Measurements from ENCODE around the gene CARS2. TPM values are rescaled to one million over a fixed set of nuclear protein-coding genes. Genes with fewer than 3 reads are reported as not detected.
A peak's percentile ranks its signal among the peaks of the same experiment; 100 is the strongest.

CARS2 gene, protein sequence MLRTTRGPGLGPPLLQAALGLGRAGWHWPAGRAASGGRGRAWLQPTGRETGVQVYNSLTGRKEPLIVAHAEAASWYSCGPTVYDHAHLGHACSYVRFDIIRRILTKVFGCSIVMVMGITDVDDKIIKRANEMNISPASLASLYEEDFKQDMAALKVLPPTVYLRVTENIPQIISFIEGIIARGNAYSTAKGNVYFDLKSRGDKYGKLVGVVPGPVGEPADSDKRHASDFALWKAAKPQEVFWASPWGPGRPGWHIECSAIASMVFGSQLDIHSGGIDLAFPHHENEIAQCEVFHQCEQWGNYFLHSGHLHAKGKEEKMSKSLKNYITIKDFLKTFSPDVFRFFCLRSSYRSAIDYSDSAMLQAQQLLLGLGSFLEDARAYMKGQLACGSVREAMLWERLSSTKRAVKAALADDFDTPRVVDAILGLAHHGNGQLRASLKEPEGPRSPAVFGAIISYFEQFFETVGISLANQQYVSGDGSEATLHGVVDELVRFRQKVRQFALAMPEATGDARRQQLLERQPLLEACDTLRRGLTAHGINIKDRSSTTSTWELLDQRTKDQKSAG
- 36.0 TPM for total RNA-seq (ENCODE audit: unreplicated experiment)
- long read RNA-seq, transcript CARS2-201 (15 exons, 1,879 nt): major isoform, 5 of 7 reads
- long read RNA-seq, partial matches to known transcripts: 0 of 7 reads
- long read RNA-seq, other reads (novel, unspliced or antisense): 1 of 7 reads

GRCh38 chr13:110705826-110706569 is at the start of gene CARS2:
CARS2 (minus strand) TSS chr13:110706116; CDS start chr13:110706093, 23 bp downstream.
- DNase-seq (ENCODE audit: low spot score): peak; percentile 84
- Mint-ChIP-seq H3K27me3 (ENCODE audit: unreplicated experiment) (peaks cover 10% of the 10 kb centered on the region), H3K36me3 (ENCODE audit: low read depth, unreplicated experiment) (peaks cover 11% of the 10 kb centered on the region), H3K27ac (ENCODE audit: unreplicated experiment) (peak within 1 kb of the TSS; percentile 70), H3K4me1 (ENCODE audit: unreplicated experiment) (peaks cover 10% of the 10 kb centered on the region), H3K4me3 (ENCODE audit: unreplicated experiment) (peak within 1 kb of the TSS; percentile 95), H3K9me3 (ENCODE audit: unreplicated experiment) (no peaks in the 10 kb centered on the region)
- TF ChIP-seq, protein P1, sequence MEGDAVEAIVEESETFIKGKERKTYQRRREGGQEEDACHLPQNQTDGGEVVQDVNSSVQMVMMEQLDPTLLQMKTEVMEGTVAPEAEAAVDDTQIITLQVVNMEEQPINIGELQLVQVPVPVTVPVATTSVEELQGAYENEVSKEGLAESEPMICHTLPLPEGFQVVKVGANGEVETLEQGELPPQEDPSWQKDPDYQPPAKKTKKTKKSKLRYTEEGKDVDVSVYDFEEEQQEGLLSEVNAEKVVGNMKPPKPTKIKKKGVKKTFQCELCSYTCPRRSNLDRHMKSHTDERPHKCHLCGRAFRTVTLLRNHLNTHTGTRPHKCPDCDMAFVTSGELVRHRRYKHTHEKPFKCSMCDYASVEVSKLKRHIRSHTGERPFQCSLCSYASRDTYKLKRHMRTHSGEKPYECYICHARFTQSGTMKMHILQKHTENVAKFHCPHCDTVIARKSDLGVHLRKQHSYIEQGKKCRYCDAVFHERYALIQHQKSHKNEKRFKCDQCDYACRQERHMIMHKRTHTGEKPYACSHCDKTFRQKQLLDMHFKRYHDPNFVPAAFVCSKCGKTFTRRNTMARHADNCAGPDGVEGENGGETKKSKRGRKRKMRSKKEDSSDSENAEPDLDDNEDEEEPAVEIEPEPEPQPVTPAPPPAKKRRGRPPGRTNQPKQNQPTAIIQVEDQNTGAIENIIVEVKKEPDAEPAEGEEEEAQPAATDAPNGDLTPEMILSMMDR (IDR thresholded peaks at IDR 0.05; ENCODE audit: unreplicated experiment): no peak

GRCh38 chr13:110748271-110748670 is 42.4 kb upstream of the CARS2 start:
- Mint-ChIP-seq H3K27ac (ENCODE audit: unreplicated experiment) (no peak overlapping the region), H3K4me3 (ENCODE audit: unreplicated experiment) (no peak overlapping the region), H3K9me3 (ENCODE audit: unreplicated experiment) (peaks cover 3% of the 10 kb centered on the region), H3K4me1 (ENCODE audit: unreplicated experiment) (no peaks in the 10 kb centered on the region), H3K27me3 (ENCODE audit: unreplicated experiment) (peaks cover 2% of the 10 kb centered on the region), H3K36me3 (ENCODE audit: low read depth, unreplicated experiment) (peaks cover 5% of the 10 kb centered on the region)
- no peak for DNase-seq (ENCODE audit: low spot score)
- TF ChIP-seq, protein P1 (IDR thresholded peaks at IDR 0.05; ENCODE audit: unreplicated experiment): no peak

DNA sequence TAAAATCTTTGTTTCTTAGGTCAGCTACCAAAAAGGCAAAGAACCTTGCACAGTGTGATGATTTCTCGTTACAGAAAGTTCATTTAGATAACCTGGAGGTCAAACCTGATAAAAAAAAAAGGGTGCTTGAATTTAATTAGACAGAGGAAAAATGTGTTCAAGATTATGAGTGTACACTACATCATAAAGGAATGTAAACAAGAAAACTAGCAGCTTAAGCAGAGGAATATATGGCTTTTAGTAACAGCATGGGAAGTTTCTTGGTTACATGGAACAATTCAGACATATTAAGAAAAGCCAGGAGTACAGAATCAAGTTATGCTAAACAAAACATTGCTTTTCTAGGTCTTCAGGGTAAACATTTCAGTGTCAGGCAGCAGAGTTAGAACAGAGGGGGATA is 40.5 kb upstream of the CARS2 start:
- Mint-ChIP-seq H3K27ac (ENCODE audit: unreplicated experiment) (no peak overlapping the region), H3K4me3 (ENCODE audit: unreplicated experiment) (no peak overlapping the region), H3K36me3 (ENCODE audit: low read depth, unreplicated experiment) (peaks cover 10% of the 10 kb centered on the region), H3K27me3 (ENCODE audit: unreplicated experiment) (peaks cover 2% of the 10 kb centered on the region), H3K9me3 (ENCODE audit: unreplicated experiment) (peaks cover 3% of the 10 kb centered on the region), H3K4me1 (ENCODE audit: unreplicated experiment) (no peaks in the 10 kb centered on the region)
- TF ChIP-seq, protein P1 (IDR thresholded peaks at IDR 0.05; ENCODE audit: unreplicated experiment): no peak
- no peak for DNase-seq (ENCODE audit: low spot score)

- Mint-ChIP-seq H3K4me1 (ENCODE audit: unreplicated experiment) (no peaks in the 10 kb centered on the region), H3K36me3 (ENCODE audit: low read depth, unreplicated experiment) (peaks cover 17% of the 10 kb centered on the region), H3K27me3 (ENCODE audit: unreplicated experiment) (peaks cover 2% of the 10 kb centered on the region), H3K9me3 (ENCODE audit: unreplicated experiment) (peaks cover 11% of the 10 kb centered on the region), H3K27ac (ENCODE audit: unreplicated experiment) (no peak overlapping the region), H3K4me3 (ENCODE audit: unreplicated experiment) (no peak overlapping the region)
- TF ChIP-seq, protein P1 (IDR thresholded peaks at IDR 0.05; ENCODE audit: unreplicated experiment): no peak
- no peak for DNase-seq (ENCODE audit: low spot score)
Observed at GRCh38 chr13:110743687-110744086, 37.8 kb upstream of the CARS2 start.

Data from endothelial cell (in vitro differentiated cells).